ENCODE data around the gene ASIC2.

DNA sequence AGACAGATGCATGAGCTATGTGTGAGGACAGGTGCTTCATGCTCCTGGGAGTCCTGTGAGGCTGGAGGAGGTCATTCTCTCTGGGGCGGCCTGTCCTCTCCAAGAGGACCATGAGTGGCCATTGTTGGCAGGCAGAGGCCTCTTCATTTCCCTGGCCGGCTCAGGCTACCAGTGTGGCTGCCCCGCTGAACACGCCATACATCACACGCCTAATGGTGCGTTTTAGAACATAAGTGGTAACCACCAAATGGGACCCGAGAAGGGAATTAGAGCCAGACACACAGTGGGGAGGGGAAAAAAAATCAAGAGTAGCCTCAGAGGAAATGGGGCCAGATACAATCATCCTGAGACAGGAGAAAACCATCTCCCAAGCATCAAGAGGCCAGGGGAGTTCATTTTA lies 161.5 kb downstream of the ASIC2 start:
- TF ChIP-seq, protein P1, sequence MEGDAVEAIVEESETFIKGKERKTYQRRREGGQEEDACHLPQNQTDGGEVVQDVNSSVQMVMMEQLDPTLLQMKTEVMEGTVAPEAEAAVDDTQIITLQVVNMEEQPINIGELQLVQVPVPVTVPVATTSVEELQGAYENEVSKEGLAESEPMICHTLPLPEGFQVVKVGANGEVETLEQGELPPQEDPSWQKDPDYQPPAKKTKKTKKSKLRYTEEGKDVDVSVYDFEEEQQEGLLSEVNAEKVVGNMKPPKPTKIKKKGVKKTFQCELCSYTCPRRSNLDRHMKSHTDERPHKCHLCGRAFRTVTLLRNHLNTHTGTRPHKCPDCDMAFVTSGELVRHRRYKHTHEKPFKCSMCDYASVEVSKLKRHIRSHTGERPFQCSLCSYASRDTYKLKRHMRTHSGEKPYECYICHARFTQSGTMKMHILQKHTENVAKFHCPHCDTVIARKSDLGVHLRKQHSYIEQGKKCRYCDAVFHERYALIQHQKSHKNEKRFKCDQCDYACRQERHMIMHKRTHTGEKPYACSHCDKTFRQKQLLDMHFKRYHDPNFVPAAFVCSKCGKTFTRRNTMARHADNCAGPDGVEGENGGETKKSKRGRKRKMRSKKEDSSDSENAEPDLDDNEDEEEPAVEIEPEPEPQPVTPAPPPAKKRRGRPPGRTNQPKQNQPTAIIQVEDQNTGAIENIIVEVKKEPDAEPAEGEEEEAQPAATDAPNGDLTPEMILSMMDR (IDR thresholded peaks at IDR 0.05; ENCODE audit: low read depth, low read length, poor library complexity, severe bottlenecking): no peak
- TF ChIP-seq EZH2phosphoT487 (IDR thresholded peaks at IDR 0.05; ENCODE audit: borderline replicate concordance, low read length): no peak
